Heart left ventricle (tissue), 16 donors: ENCODE measurements around the gene B4GALNT3. TPM values are rescaled to one million over a fixed set of nuclear protein-coding genes. Genes with fewer than 3 reads are reported as not detected.

Experiments used
- ATAC-seq, 4 donors: fragments of 200-7000 bp; cut with Tn5 transposase; one replicate each; pipeline ENCODE4 v1.9.1; 2020 to 2022; ENCODE audit warnings: moderate library complexity in 4 of 4, mild to moderate bottlenecking in 3 of 4, moderate number of reproducible peaks in 1 of 4
- DNase-seq, 5 donors: peaks; one replicate each; pipeline ENCODE4 v3.0.0-alpha.2; 2020
- H3K27ac ChIP-seq, 12 donors: fragments of 200-600 bp; sonication (generic) in 4 of 12; one replicate each; pipeline versions ENCODE4 v1.5.0 to v1.8.0; 2016 to 2022; ENCODE audit warnings: mild to moderate bottlenecking in 2 of 12
- H3K27me3 ChIP-seq, 9 donors: fragments of 200-600 bp; sonication (generic) in 2 of 9; one replicate each; pipeline versions ENCODE4 v1.5.1 to v1.8.0; 2016 to 2022; ENCODE audit warnings: mild to moderate bottlenecking in 3 of 9
- H3K36me3 ChIP-seq, 9 donors: fragments of 200-600 bp; sonication (generic) in 2 of 9; one replicate each; pipeline versions ENCODE4 v1.5.0 to v1.8.0; 2018 to 2022; ENCODE audit warnings: mild to moderate bottlenecking in 2 of 9
- H3K4me1 ChIP-seq, 12 donors: fragments of 200-600 bp; sonication (generic) in 4 of 12; one replicate each; pipeline versions ENCODE4 v1.5.0 to v1.8.0; 2016 to 2022; ENCODE audit warnings: mild to moderate bottlenecking in 3 of 12
- H3K4me3 ChIP-seq, 12 donors: fragments of 200-600 bp; sonication (generic) in 4 of 12; one replicate each; pipeline versions ENCODE4 v1.5.0 to v1.8.0; 2017 to 2022; ENCODE audit warnings: mild to moderate bottlenecking in 9 of 12, moderate library complexity in 4 of 12
- H3K9me3 ChIP-seq, 12 donors: fragments of 200-600 bp; sonication (generic) in 4 of 12; one replicate each; pipeline versions ENCODE4 v1.5.0 to v1.8.0; 2016 to 2022; ENCODE audit warnings: mild to moderate bottlenecking in 1 of 12
- POLR2A ChIP-seq, 2 donors: fragments of 450-650 bp; IDR thresholded peaks; one replicate each; pipeline ENCODE4 v1.6.1; 2017; ENCODE audit warnings: antibody characterized with exemption in 2 of 2, mild to moderate bottlenecking in 2 of 2, moderate library complexity in 2 of 2
- WGBS, 4 donors: extraction: QIAGEN DNeasy Blood & Tissue Kit in 2 of 4; methylation state at CpG; one replicate each; pipeline versions ENCODE4 v1.1.5 to v1.1.7; 2013 to 2018; 5-methylcytosine and 5-hydroxymethylcytosine counted together
- intact Hi-C, 10 donors: fragments of 100-400 bp; cut with DNase I; formaldehyde crosslinking; loops; one replicate each; pipeline versions ENCODE4 v1.11.1 to v1.14.2; 2022
- polyA plus RNA-seq, 2 donors: library from polyadenylated mRNA; stranded (reverse); fragments of 200-250 nt; gene quantifications; one replicate each; pipeline ENCODE4 v1.2.3, GENCODE V29; 2013
- total RNA-seq, 9 donors: library from RNA; depleted of rRNA in 2 of 9; stranded (reverse); fragments of >200 nt in 2 of 9; fragmentation: NEBNext Ultra II Directional in 3 of 9; extraction: Animal tissue kit (Norgen Biotek cat#: 25700) in 3 of 9; gene quantifications; one replicate each; pipeline versions ENCODE4 v1.1.0 to v1.2.4, GENCODE V29; 2016 to 2023
- TF ChIP-seq, protein P1 (sequence below), 12 donors: fragments of 200-600 bp; sonication (generic) in 4 of 12; IDR thresholded peaks; one replicate each; pipeline versions ENCODE4 v1.5.0 to v1.8.0; 2018 to 2022; ENCODE audit warnings: antibody characterized with exemption in 12 of 12, mild to moderate bottlenecking in 5 of 12
- donor health status: ischemic (EF 13 %, LVEDD 7.1; RV severe dilation, severe dysfunction).
- donor health status: healthy with polysubstance abuse.
- donor health status: DM: no; HTN: yes; CAD: no.
- donor health status: DM: no; HTN: no; CAD: no.
- donor health status: ischemic (EF 25% LVEDD 6.9; RV normal size, moderate dysfunction).
- donor health status: ischemic (EF 25% LVEDD 5.7; RV mildly dilated, moderate dysfunction).
- donor health status: healthy.
- donor health status: DM: yes; HTN: yes; CAD: no.
- donor health status: ischemic (EF 35%, LVEDD 5.7; RV mildly dilated, moderate dysfunction).
- donor health status: nonischemic (EF 11% LVEDD 7.7; RV severe dilation, severe dysfunction).
- donor health status: DM: yes; HTN: yes; CAD: no.
- donor health status: PGD.
- donor health status: ischemic (EF 29% LVEDD 5.4; RV normal size, mild dysfunction).
- donor health status: nonischemic (EF 23%, LVEDD 6.1; RV moderate dilation, normal function).

Gene B4GALNT3
- total and polyA plus RNA-seq, 11 donors, result 19.3 to 59.4 (median 34.1) TPM

DNA sequence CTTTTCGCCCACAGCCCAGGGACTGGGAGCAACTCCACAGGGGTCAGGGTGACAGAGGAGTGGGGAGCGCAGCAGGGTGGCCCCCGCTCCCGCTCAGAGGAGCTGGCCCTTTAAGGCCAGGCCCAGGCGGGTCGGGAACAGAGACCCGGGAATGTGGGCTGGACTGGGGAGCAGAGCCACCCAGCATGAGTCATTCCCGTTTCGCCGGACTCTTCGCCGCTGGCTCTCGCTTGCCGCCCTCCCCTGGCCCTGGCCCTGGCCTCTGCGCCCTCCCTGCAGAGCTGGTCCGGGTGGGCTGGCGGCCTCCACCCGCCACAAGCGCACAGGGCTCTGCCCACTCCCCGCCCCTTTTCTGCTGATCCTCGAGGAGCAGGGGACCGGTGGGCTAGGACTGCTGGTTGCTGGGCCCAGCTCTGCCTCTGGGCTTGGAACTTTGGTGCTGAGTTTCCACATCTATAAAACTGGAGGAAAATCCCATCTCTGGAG is 110.7 kb downstream of the B4GALNT3 start:
- intact Hi-C loops, result loop anchor here in 9 of 10 donors (1.0 to 10.0 kb wide), 18 partner anchors 72 to 1034 kb away; partner anchors contain the start of genes RAD52 (in 4 of the 9), WNK1 (in 3 of the 9) and FBXL14 (in 1 of the 9)
- H3K4me1 ChIP-seq, result peaks cover 5 to 47% (median 37%) of the 10 kb centered on the region in 12 donors

DNA sequence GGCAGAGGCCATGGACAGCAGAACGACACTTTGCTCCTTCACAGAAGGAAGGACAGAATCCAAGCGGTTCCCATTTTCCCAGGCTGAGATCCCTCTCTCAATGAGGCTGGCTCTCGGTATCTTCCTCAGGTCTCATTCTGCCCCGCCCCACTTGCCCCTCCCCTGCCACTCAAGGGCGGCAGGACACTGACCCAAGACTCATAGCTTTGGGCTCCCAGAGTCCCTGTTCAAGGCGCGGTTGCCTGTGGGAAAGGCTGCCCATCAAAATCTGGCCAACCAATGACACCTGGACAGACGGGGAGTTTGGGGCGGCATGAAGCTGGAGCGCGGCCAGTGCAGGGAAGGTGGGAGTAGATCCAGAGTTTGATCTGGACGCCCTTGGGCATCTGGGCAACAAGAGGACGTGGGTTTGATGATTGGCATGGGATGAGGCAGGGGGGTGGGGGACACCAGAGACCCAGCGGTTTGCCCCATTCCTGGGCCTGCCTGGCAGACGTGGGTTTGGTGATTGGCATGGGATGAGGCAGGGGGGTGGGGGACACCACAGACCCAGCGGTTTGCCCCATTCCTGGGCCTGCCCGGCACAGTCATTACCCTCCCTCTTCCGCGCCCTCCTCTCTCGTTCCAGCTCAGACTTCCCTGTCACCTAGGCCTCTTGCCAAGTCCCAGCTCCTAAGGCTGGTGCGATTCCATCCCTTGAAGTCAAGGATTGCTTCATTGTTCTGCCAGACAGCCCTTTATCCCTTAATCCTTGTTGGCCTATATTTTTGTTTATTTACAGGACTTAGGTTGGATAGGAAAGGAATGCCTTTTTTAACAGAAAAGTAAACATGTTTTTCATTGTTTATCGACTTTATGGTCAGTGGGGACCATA is 111.4 kb downstream of the B4GALNT3 start:
- Histone ChIP-seq H3K27ac (peak overlapping the region; percentile 91 to 99 (median 95)), H3K4me3 (peak overlapping the region; percentile 44 to 74 (median 65)), H3K9me3 (peaks cover 0 to 4% (median 0%) of the 10 kb centered on the region in 12 donors), H3K27me3 (no peaks in the 10 kb centered on the region), H3K36me3 (no peaks in the 10 kb centered on the region), H3K4me1 (peaks cover 10 to 54% (median 44%) of the 10 kb centered on the region in 12 donors)
- TF ChIP-seq POLR2A (IDR thresholded peaks at IDR 0.05), result peak in 1 of 2 donors; percentile 11
- TF ChIP-seq, protein P1, sequence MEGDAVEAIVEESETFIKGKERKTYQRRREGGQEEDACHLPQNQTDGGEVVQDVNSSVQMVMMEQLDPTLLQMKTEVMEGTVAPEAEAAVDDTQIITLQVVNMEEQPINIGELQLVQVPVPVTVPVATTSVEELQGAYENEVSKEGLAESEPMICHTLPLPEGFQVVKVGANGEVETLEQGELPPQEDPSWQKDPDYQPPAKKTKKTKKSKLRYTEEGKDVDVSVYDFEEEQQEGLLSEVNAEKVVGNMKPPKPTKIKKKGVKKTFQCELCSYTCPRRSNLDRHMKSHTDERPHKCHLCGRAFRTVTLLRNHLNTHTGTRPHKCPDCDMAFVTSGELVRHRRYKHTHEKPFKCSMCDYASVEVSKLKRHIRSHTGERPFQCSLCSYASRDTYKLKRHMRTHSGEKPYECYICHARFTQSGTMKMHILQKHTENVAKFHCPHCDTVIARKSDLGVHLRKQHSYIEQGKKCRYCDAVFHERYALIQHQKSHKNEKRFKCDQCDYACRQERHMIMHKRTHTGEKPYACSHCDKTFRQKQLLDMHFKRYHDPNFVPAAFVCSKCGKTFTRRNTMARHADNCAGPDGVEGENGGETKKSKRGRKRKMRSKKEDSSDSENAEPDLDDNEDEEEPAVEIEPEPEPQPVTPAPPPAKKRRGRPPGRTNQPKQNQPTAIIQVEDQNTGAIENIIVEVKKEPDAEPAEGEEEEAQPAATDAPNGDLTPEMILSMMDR (IDR thresholded peaks at IDR 0.05), result no peak
- ATAC-seq (peak; percentile 45 to 58 (median 55)), DNase-seq (peak; percentile 79 to 90 (median 81))
- 10 to 25% (median 23%) methylated on average over 15 to 22 of the region's 22 CpGs for WGBS, 4 donors
- intact Hi-C loops, result loop anchor here in 9 of 10 donors (1.0 to 10.0 kb wide), 18 partner anchors 71 to 1034 kb away; partner anchors contain the start of genes RAD52 (in 4 of the 9), WNK1 (in 3 of the 9) and FBXL14 (in 1 of the 9)

More for the DNA sequence above, 110.7 kb downstream of the B4GALNT3 start:
- WGBS, 4 donors, result 0 to 12% (median 10%) methylated on average over 13 to 22 of the region's 22 CpGs
- H3K9me3 ChIP-seq, result peaks cover 0 to 4% (median 0%) of the 10 kb centered on the region in 12 donors
- H3K4me3 ChIP-seq, result peak overlapping the region; percentile 44 to 74 (median 65)
- peak; percentile 82 to 91 (median 88) for DNase-seq
- peak overlapping the region; percentile 91 to 99 (median 95) for H3K27ac ChIP-seq
- TF ChIP-seq, protein P1 (IDR thresholded peaks at IDR 0.05), result no peak
- TF ChIP-seq POLR2A (IDR thresholded peaks at IDR 0.05), result peak in 1 of 2 donors; percentile 55
- H3K27me3 ChIP-seq, result no peaks in the 10 kb centered on the region
- ATAC-seq, result peak; percentile 63 to 82 (median 79)
- no peaks in the 10 kb centered on the region for H3K36me3 ChIP-seq

DNA sequence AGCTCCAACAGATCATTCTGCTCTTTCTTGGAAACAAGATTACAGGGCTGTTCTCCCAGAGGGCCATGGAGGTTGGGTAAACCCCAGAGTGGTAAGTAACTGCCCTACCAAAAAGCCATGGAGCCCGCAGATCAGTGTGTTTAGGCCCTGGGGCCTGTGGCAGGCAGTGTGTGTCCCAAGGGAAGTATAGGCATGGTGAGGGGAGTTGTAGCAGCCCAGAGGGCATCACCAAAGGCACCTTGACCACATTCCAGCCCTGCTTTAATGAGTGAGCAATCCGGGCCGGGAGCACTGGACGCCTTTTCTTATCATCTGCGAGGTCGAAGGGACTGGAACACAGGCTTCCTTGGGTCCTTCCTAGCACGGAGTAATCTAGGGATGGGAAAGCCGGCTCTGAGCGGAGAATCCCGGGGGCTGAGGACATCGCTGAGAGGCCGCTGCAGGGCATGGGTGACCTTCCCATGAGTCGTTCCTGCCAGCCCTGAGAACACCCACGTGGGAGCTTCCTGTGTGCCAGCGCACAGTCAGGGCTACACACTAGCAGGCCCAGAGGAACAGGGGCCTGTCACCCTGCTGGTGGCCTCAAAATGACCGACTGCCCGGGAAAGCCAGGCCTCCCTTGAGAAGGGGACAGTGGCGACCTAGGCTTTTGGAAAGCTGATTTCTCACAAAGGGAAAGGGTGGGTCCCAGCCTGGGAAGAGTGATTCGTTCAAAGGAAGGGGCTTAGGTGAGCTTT is 112.2 kb downstream of the B4GALNT3 start:
- 30 to 50% (median 32%) methylated on average over 9 to 19 of the region's 19 CpGs for WGBS, 4 donors
- Histone ChIP-seq H3K36me3 (no peaks in the 10 kb centered on the region), H3K4me3 (peak overlapping the region in 1 of 12 donors; percentile 74), H3K27me3 (no peaks in the 10 kb centered on the region), H3K27ac (peak overlapping the region; percentile 91 to 99 (median 95)), H3K9me3 (peaks cover 0 to 4% (median 0%) of the 10 kb centered on the region in 12 donors), H3K4me1 (peaks cover 10 to 62% (median 52%) of the 10 kb centered on the region in 12 donors)
- intact Hi-C loops, result loop anchor here (1.0 to 10.0 kb wide), 17 partner anchors 70 to 1033 kb away; partner anchors contain the start of genes RAD52 (in 3 of the 10), WNK1 (in 3 of the 10) and FBXL14 (in 1 of the 10)
- TF ChIP-seq, protein P1 (IDR thresholded peaks at IDR 0.05), result no peak
- ATAC-seq, result peak; percentile 47 to 66 (median 56)
- peak; percentile 73 to 88 (median 79) for DNase-seq
